ENCODE measurements around the gene NMRK1. TPM values are rescaled to one million over a fixed set of nuclear protein-coding genes. Genes with fewer than 3 reads are reported as not detected.

The NMRK1 gene
- total RNA-seq, 1 donor from 2014 or later: 1.7 TPM

DNA sequence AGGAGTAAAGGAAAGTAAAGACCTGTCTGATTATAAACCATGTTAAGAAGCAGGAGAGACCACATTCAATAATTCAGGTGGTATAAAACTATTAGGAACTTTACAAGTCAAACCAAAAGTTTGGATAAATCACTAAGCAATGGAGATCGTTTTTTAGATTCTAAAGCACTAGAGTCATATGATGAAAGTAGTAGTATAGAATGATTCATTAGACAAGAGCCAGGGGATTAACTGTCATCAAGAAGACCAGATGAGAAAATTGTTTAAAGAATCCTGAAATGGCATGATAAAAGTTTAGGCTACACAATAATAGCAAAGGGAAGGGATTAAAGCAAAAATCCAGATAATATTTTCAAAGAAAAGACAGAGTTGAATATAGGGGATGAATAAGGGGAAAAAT lies 46.9 kb downstream of the NMRK1 start:
- Mint-ChIP-seq H3K27me3 (ENCODE audit: insufficient read depth, low read depth) (no peaks in the 10 kb centered on the region), H3K9me3 (peaks cover 3% of the 10 kb centered on the region), H3K36me3 (no peaks in the 10 kb centered on the region), H3K27ac (no peak overlapping the region), H3K4me1 (no peaks in the 10 kb centered on the region), H3K4me3 (no peak overlapping the region)
- Histone ChIP-seq H3K27ac (no peak overlapping the region), H3K4me2 (no peak overlapping the region), H3K9me3 (ENCODE audit: low read depth) (no peaks in the 10 kb centered on the region), H3K4me1 (no peaks in the 10 kb centered on the region), H3K27me3 (no peaks in the 10 kb centered on the region), H3K79me2 (ENCODE audit: low read depth) (no peaks in the 10 kb centered on the region), H3K36me3 (no peaks in the 10 kb centered on the region), H3K9ac (no peak overlapping the region), H4K20me1 (ENCODE audit: low read depth) (no peaks in the 10 kb centered on the region), H3F3A (ENCODE audit: low read depth) (no peaks in the 10 kb centered on the region), H3K4me3 (no peak overlapping the region), H2AFZ (replicated peaks) (no peak overlapping the region)
- TF ChIP-seq EZH2 (IDR thresholded peaks at IDR 0.05): no peak
- TF ChIP-seq, protein P1, sequence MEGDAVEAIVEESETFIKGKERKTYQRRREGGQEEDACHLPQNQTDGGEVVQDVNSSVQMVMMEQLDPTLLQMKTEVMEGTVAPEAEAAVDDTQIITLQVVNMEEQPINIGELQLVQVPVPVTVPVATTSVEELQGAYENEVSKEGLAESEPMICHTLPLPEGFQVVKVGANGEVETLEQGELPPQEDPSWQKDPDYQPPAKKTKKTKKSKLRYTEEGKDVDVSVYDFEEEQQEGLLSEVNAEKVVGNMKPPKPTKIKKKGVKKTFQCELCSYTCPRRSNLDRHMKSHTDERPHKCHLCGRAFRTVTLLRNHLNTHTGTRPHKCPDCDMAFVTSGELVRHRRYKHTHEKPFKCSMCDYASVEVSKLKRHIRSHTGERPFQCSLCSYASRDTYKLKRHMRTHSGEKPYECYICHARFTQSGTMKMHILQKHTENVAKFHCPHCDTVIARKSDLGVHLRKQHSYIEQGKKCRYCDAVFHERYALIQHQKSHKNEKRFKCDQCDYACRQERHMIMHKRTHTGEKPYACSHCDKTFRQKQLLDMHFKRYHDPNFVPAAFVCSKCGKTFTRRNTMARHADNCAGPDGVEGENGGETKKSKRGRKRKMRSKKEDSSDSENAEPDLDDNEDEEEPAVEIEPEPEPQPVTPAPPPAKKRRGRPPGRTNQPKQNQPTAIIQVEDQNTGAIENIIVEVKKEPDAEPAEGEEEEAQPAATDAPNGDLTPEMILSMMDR (IDR thresholded peaks at IDR 0.05): no peak
- TF ChIP-seq EZH2phosphoT487 (IDR thresholded peaks at IDR 0.05): no peak
- no peak for DNase-seq (ENCODE audit: low spot score)

DNA sequence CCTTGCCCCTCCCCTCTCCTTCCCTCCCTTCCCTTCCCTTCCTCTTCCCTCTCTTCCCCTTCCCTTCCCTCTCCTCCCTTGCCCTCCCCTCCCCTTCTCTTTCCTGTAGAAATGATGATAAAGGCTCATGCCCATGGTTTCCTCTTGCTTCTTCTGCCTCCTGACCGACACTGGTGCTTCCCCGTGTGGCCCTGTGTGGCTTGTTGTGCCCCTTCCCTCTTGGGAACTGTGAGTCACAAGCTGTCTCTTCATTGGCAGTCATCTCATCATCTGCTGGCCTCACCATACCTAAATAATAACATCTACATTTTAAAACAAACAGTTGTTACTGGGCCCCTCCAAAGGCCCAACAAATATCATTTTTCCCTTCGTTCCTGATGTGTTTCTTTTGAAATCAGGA lies 48.2 kb downstream of the NMRK1 start:
- H3K36me3 ChIP-seq: no peaks in the 10 kb centered on the region
- H3K4me1 Mint-ChIP-seq: no peaks in the 10 kb centered on the region
- no peak overlapping the region for H3K4me2 ChIP-seq
- no peaks in the 10 kb centered on the region for H3K36me3 Mint-ChIP-seq
- no peaks in the 10 kb centered on the region for H4K20me1 ChIP-seq (ENCODE audit: low read depth)
- H3K27ac ChIP-seq: no peak overlapping the region
- H3K27me3 ChIP-seq: no peaks in the 10 kb centered on the region
- H3K79me2 ChIP-seq (ENCODE audit: low read depth): no peaks in the 10 kb centered on the region
- H2AFZ ChIP-seq (replicated peaks): no peak overlapping the region
- H3F3A ChIP-seq (ENCODE audit: low read depth): no peaks in the 10 kb centered on the region
- H3K9me3 ChIP-seq (ENCODE audit: low read depth): no peaks in the 10 kb centered on the region
- peaks cover 3% of the 10 kb centered on the region for H3K9me3 Mint-ChIP-seq
- no peak overlapping the region for H3K4me3 ChIP-seq
- no peak overlapping the region for H3K27ac Mint-ChIP-seq
- no peak for DNase-seq (ENCODE audit: low spot score)
- H3K4me3 Mint-ChIP-seq: no peak overlapping the region
- no peak overlapping the region for H3K9ac ChIP-seq
- no peaks in the 10 kb centered on the region for H3K4me1 ChIP-seq
- H3K27me3 Mint-ChIP-seq (ENCODE audit: insufficient read depth, low read depth): no peaks in the 10 kb centered on the region
- TF ChIP-seq, protein P1 (IDR thresholded peaks at IDR 0.05): no peak
- TF ChIP-seq EZH2phosphoT487 (IDR thresholded peaks at IDR 0.05): no peak
- no peak for TF ChIP-seq EZH2 (IDR thresholded peaks at IDR 0.05)

DNA sequence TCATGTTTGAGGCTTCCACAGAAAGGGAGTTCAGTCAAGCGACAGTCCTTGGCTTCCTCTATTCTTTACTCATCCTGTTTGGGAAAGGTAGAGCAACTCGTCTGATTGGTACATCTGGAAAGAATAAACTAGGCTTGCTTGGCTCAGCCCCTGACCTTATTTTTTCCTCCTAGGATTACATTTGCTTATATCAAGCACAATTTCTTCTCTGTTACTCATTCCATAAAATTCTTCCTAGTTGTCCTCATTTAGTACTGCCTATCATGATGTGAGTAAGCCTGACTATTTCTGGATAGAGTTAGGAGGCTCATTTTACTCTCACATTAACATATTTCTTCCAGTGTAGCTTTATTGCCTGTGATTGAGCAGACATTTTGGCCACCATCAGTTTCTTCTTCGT lies 48.9 kb downstream of the NMRK1 start:
- no peak for DNase-seq (ENCODE audit: low spot score)
- no peaks in the 10 kb centered on the region for H3K4me1 ChIP-seq
- no peak overlapping the region for H3K27ac ChIP-seq
- H3K9me3 Mint-ChIP-seq: peaks cover 3% of the 10 kb centered on the region
- no peak overlapping the region for H3K9ac ChIP-seq
- no peak for TF ChIP-seq EZH2 (IDR thresholded peaks at IDR 0.05)
- TF ChIP-seq, protein P1 (IDR thresholded peaks at IDR 0.05): no peak
- TF ChIP-seq EZH2phosphoT487 (IDR thresholded peaks at IDR 0.05): no peak
- no peak overlapping the region for H3K27ac Mint-ChIP-seq
- no peak overlapping the region for H2AFZ ChIP-seq (replicated peaks)
- H3K4me2 ChIP-seq: no peak overlapping the region
- no peaks in the 10 kb centered on the region for H3K27me3 ChIP-seq
- no peak overlapping the region for H3K4me3 Mint-ChIP-seq
- H3F3A ChIP-seq (ENCODE audit: low read depth): no peaks in the 10 kb centered on the region
- H3K36me3 Mint-ChIP-seq: no peaks in the 10 kb centered on the region
- no peaks in the 10 kb centered on the region for H3K27me3 Mint-ChIP-seq (ENCODE audit: insufficient read depth, low read depth)
- H3K9me3 ChIP-seq (ENCODE audit: low read depth): no peaks in the 10 kb centered on the region
- H3K4me3 ChIP-seq: no peak overlapping the region
- H4K20me1 ChIP-seq (ENCODE audit: low read depth): no peaks in the 10 kb centered on the region
- no peaks in the 10 kb centered on the region for H3K79me2 ChIP-seq (ENCODE audit: low read depth)
- no peaks in the 10 kb centered on the region for H3K36me3 ChIP-seq
- no peaks in the 10 kb centered on the region for H3K4me1 Mint-ChIP-seq
